Bronchial epithelial cell (primary cell): Measurements from ENCODE around the gene DNAJA3. TPM values are rescaled to one million over a fixed set of nuclear protein-coding genes. Genes with fewer than 3 reads are reported as not detected.
A peak's percentile ranks its signal among the peaks of the same experiment; 100 is the strongest.

ENCODE experiments used
- DNase-seq: peaks from one replicate; pipeline ENCODE4 v3.0.0-alpha.2; 2010; ENCODE audit warnings: low read depth
- FAIRE-seq: peaks from 2 replicates; lab custom pipeline; 2011; peaks lifted over from hg19 to GRCh38; lab: Jason Lieb, UNC
- H3K27me3 ChIP-seq: 2 replicates; pipeline ENCODE4 v1.5.1; 2011; ENCODE audit warnings: low read length; ENCODE audit not compliant: control insufficient read depth, insufficient read depth
- H3K36me3 ChIP-seq: 2 replicates; pipeline ENCODE4 v1.5.1; 2011; ENCODE audit warnings: low read length; ENCODE audit not compliant: control insufficient read depth, insufficient read depth
- H3K4me3 ChIP-seq: 2 replicates; pipeline ENCODE4 v1.5.1; 2011; ENCODE audit warnings: mild to moderate bottlenecking, low read depth, low read length, control low read depth
- CTCF ChIP-seq: IDR thresholded peaks from 2 replicates; pipeline ENCODE4 v1.5.1; 2011; ENCODE audit warnings: mild to moderate bottlenecking, moderate library complexity, low read length, control low read depth, inconsistent platforms; ENCODE audit not compliant: insufficient read depth, severe bottlenecking
- total RNA-seq: library from RNA; depleted of rRNA; stranded (reverse); fragments of >200 nt; gene quantifications from 2 replicates; pipeline ENCODE4 v1.2.1, GENCODE V29; 2014

Gene DNAJA3
- total RNA-seq, 1 donor from 2014 or later: 74.8 TPM

GRCh38 chr16:4460936-4461249 lies 35.2 kb downstream of the DNAJA3 start:
- no peak for FAIRE-seq
- H3K27me3 ChIP-seq: no peaks in the 10 kb centered on the region
- TF ChIP-seq CTCF: no peak
- H3K36me3 ChIP-seq: peaks cover 16% of the 10 kb centered on the region
- no peak for DNase-seq
- H3K4me3 ChIP-seq: no peak overlapping the region

GRCh38 chr16:4461250-4462085 lies 35.8 kb downstream of the DNAJA3 start:
- peaks cover 17% of the 10 kb centered on the region for H3K36me3 ChIP-seq
- no peak for TF ChIP-seq CTCF
- H3K4me3 ChIP-seq: no peak overlapping the region
- no peaks in the 10 kb centered on the region for H3K27me3 ChIP-seq
- FAIRE-seq: peak; percentile 68
- DNase-seq: no peak

- Histone ChIP-seq H3K36me3 (peaks cover 16% of the 10 kb centered on the region), H3K27me3 (no peaks in the 10 kb centered on the region), H3K4me3 (no peak overlapping the region)
- no peak for TF ChIP-seq CTCF
- DNase-seq: no peak
- FAIRE-seq: no peak
These were observed 38.0 kb downstream of the DNAJA3 start for GRCh38 chr16:4463522-4464163.

- Histone ChIP-seq H3K36me3 (peaks cover 20% of the 10 kb centered on the region), H3K27me3 (no peaks in the 10 kb centered on the region), H3K4me3 (no peak overlapping the region)
- FAIRE-seq: no peak
- no peak for TF ChIP-seq CTCF
- DNase-seq: no peak
These were observed 40.5 kb downstream of the DNAJA3 start for GRCh38 chr16:4465977-4466779.

GRCh38 chr16:4467916-4468315 lies 42.2 kb downstream of the DNAJA3 start:
- H3K36me3 ChIP-seq: peaks cover 20% of the 10 kb centered on the region
- no peak for FAIRE-seq

More at GRCh38 chr16:4467916-4468315, 42.2 kb downstream of the DNAJA3 start:
- DNase-seq: no peak
- Histone ChIP-seq H3K4me3 (no peak overlapping the region), H3K27me3 (no peaks in the 10 kb centered on the region)
- no peak for TF ChIP-seq CTCF
